Sigmoid colon (tissue), 7 donors: ENCODE results near the gene CBY2. TPM values are rescaled to one million over a fixed set of nuclear protein-coding genes. Genes with fewer than 3 reads are reported as not detected.

Experiments used
- DNase-seq: peaks from one replicate; pipeline ENCODE4 v3.0.0-alpha.2; 2019
- H3K27ac ChIP-seq, 4 donors: fragments of 200-600 bp; sonication (generic); one replicate each; pipeline ENCODE4 v1.5.1; 2016 to 2019; ENCODE audit warnings: mild to moderate bottlenecking in 1 of 4
- H3K27me3 ChIP-seq, 3 donors: fragments of 200-600 bp; sonication (generic); one replicate each; pipeline ENCODE4 v1.5.1; 2019; ENCODE audit warnings: mild to moderate bottlenecking in 1 of 3
- H3K36me3 ChIP-seq, 4 donors: fragments of 200-600 bp; sonication (generic); one replicate each; pipeline ENCODE4 v1.5.1; 2016 to 2019
- H3K4me1 ChIP-seq, 4 donors: fragments of 200-600 bp; sonication (generic); one replicate each; pipeline ENCODE4 v1.5.1; 2017 to 2019
- H3K4me3 ChIP-seq, 4 donors: fragments of 200-600 bp; sonication (generic); one replicate each; pipeline ENCODE4 v1.5.1; 2017 to 2019; ENCODE audit warnings: mild to moderate bottlenecking in 2 of 4, moderate library complexity in 1 of 4
- H3K9me3 ChIP-seq, 4 donors: fragments of 200-600 bp in 3 of 4; sonication (generic) in 3 of 4; one replicate each; pipeline versions ENCODE4 v1.5.1 to v1.6.1; 2013 to 2019
- CTCF ChIP-seq, 4 experiments: fragments of 450-650 bp in 3 of 4; fragments of 200-600 bp in 1 of 4; IDR thresholded peaks; one replicate each; pipeline ENCODE4 v1.5.1; 2016 to 2019; ENCODE audit warnings: antibody characterized with exemption in 4 of 4, mild to moderate bottlenecking in 3 of 4, moderate library complexity in 2 of 4
- EP300 ChIP-seq, 4 donors: sonication (generic); formaldehyde crosslinking; IDR thresholded peaks; one replicate each; pipeline ENCODE4 v1.6.1; 2017; ENCODE audit warnings: antibody characterized with exemption in 4 of 4
- POLR2A ChIP-seq, 2 donors: fragments of 450-650 bp; IDR thresholded peaks; one replicate each; pipeline ENCODE4 v1.6.1; 2016; ENCODE audit warnings: antibody characterized with exemption in 2 of 2, mild to moderate bottlenecking in 2 of 2, moderate library complexity in 2 of 2
- POLR2AphosphoS5 ChIP-seq, 4 donors: sonication (generic); formaldehyde crosslinking; IDR thresholded peaks; one replicate each; pipeline ENCODE4 v1.6.1; 2017; ENCODE audit warnings: antibody characterized with exemption in 4 of 4
- WGBS, 2 donors: extraction: QIAGEN DNeasy Blood & Tissue Kit; methylation state at CpG; one replicate each; pipeline ENCODE4 v1.1.7; 2013; 5-methylcytosine and 5-hydroxymethylcytosine counted together
- intact Hi-C: fragments of 100-400 bp; cut with DNase I; formaldehyde crosslinking; loops from one replicate; pipeline ENCODE4 v1.15.1; 2023
- polyA plus RNA-seq, 3 donors: library from polyadenylated mRNA; stranded (reverse); fragments of 200-250 nt; gene quantifications; one replicate each; pipeline ENCODE4 v1.2.3, GENCODE V29; 2013
- total RNA-seq, 4 donors: library from RNA; depleted of rRNA; stranded (reverse); fragments of >200 nt; gene quantifications; one replicate each; pipeline ENCODE4 v1.1.0, GENCODE V29; 2016
- donor health status: healthy with polysubstance abuse.
- donor health status: Bipolar disorder and iron deficiency.
- donor health status: healthy.

The CBY2 gene
- total and polyA plus RNA-seq, 7 donors, result not detected

GRCh38 chr13:45721203-45721731 is 19.1 kb downstream of the CBY2 start:
- TF ChIP-seq POLR2A (IDR thresholded peaks at IDR 0.05) (no peak), EP300 (IDR thresholded peaks at IDR 0.05) (no peak), POLR2AphosphoS5 (IDR thresholded peaks at IDR 0.05) (no peak), CTCF (IDR thresholded peaks at IDR 0.05) (no peak)
- Histone ChIP-seq H3K4me1 (no peaks in the 10 kb centered on the region), H3K4me3 (no peak overlapping the region), H3K27ac (no peak overlapping the region), H3K9me3 (no peaks in the 10 kb centered on the region), H3K27me3 (no peaks in the 10 kb centered on the region), H3K36me3 (no peaks in the 10 kb centered on the region)
- intact Hi-C loops, result no loop called here
- 71 to 75% methylated on average over 5 of the region's 5 CpGs for WGBS, 2 donors
- DNase-seq, result no peak

- Histone ChIP-seq H3K36me3 (no peaks in the 10 kb centered on the region), H3K27ac (no peak overlapping the region), H3K4me3 (no peak overlapping the region), H3K9me3 (no peaks in the 10 kb centered on the region), H3K4me1 (no peaks in the 10 kb centered on the region), H3K27me3 (no peaks in the 10 kb centered on the region)
- TF ChIP-seq EP300 (IDR thresholded peaks at IDR 0.05), result no peak
- no peak for TF ChIP-seq POLR2AphosphoS5 (IDR thresholded peaks at IDR 0.05)
- no peak for TF ChIP-seq CTCF (IDR thresholded peaks at IDR 0.05)
- no peak for TF ChIP-seq POLR2A (IDR thresholded peaks at IDR 0.05)
- DNase-seq, result no peak
- WGBS, 2 donors, result 79 to 87% methylated on average over 2 of the region's 2 CpGs
- intact Hi-C loops, result no loop called here
Observed at GRCh38 chr13:45723798-45724197, 21.7 kb downstream of the CBY2 start.

- intact Hi-C loops, result no loop called here
- 62% methylated on average over 6 of the region's 6 CpGs for WGBS, 2 donors
- H3K27ac ChIP-seq, result no peak overlapping the region
Observed at GRCh38 chr13:45728759-45729158, 26.6 kb downstream of the CBY2 start.

GRCh38 chr13:45731455-45731854 is 29.3 kb downstream of the CBY2 start:
- no peaks in the 10 kb centered on the region for H3K27me3 ChIP-seq
- no peak for DNase-seq
- no peaks in the 10 kb centered on the region for H3K9me3 ChIP-seq
- no peak for TF ChIP-seq POLR2AphosphoS5 (IDR thresholded peaks at IDR 0.05)
- no peak for TF ChIP-seq EP300 (IDR thresholded peaks at IDR 0.05)
- TF ChIP-seq CTCF (IDR thresholded peaks at IDR 0.05), result no peak
- no peak for TF ChIP-seq POLR2A (IDR thresholded peaks at IDR 0.05)
- no peaks in the 10 kb centered on the region for H3K36me3 ChIP-seq
- H3K4me3 ChIP-seq, result no peak overlapping the region
- no peak overlapping the region for H3K27ac ChIP-seq
- WGBS, 2 donors, result 40 to 75% methylated on average over 3 of the region's 3 CpGs
- intact Hi-C loops, result no loop called here
- H3K4me1 ChIP-seq, result no peaks in the 10 kb centered on the region

More at GRCh38 chr13:45728759-45729158, 26.6 kb downstream of the CBY2 start:
- Histone ChIP-seq H3K27me3 (no peaks in the 10 kb centered on the region), H3K9me3 (no peaks in the 10 kb centered on the region), H3K4me3 (no peak overlapping the region), H3K4me1 (no peaks in the 10 kb centered on the region), H3K36me3 (no peaks in the 10 kb centered on the region)
- TF ChIP-seq CTCF (IDR thresholded peaks at IDR 0.05), result no peak
- no peak for TF ChIP-seq POLR2A (IDR thresholded peaks at IDR 0.05)
- TF ChIP-seq EP300 (IDR thresholded peaks at IDR 0.05), result no peak
- no peak for TF ChIP-seq POLR2AphosphoS5 (IDR thresholded peaks at IDR 0.05)
- no peak for DNase-seq

GRCh38 chr13:45732916-45733315 is 30.8 kb downstream of the CBY2 start:
- TF ChIP-seq POLR2A (IDR thresholded peaks at IDR 0.05) (no peak), CTCF (IDR thresholded peaks at IDR 0.05) (no peak), EP300 (IDR thresholded peaks at IDR 0.05) (no peak), POLR2AphosphoS5 (IDR thresholded peaks at IDR 0.05) (no peak)
- Histone ChIP-seq H3K4me1 (no peaks in the 10 kb centered on the region), H3K27ac (no peak overlapping the region), H3K9me3 (no peaks in the 10 kb centered on the region), H3K36me3 (no peaks in the 10 kb centered on the region), H3K4me3 (no peak overlapping the region), H3K27me3 (no peaks in the 10 kb centered on the region)
- DNase-seq, result no peak
- intact Hi-C loops, result no loop called here
- WGBS, 2 donors, result 56 to 66% methylated on average over 5 of the region's 5 CpGs
